H1 (cell line): ENCODE data around the gene RBP3.

ENCODE experiments used
- CTCF ChIP-seq, 3 experiments: IDR thresholded peaks; 1 replicate in 2 of 3; 2 replicates in 1 of 3; pipeline versions ENCODE4 v1.5.1 to v1.6.1; 2011; ENCODE audit warnings: low read length in 3 of 3, mild to moderate bottlenecking in 3 of 3, inconsistent platforms in 2 of 3, low read depth in 1 of 3, moderate library complexity in 1 of 3; ENCODE audit not compliant: insufficient read depth in 1 of 3; ENCODE audit errors: control extremely low read depth in 1 of 3
- ZNF274 ChIP-seq: IDR thresholded peaks from 2 replicates; pipeline ENCODE4 v1.7.0; 2012; ENCODE audit warnings: low read length, borderline replicate concordance; ENCODE audit errors: extremely low read depth

- no peak for TF ChIP-seq CTCF (IDR thresholded peaks at IDR 0.05; ENCODE audit: control extremely low read depth in 1 of 3, insufficient read depth in 1 of 3, low read depth in 1 of 3, low read length in 3 of 3)
- no peak for TF ChIP-seq ZNF274
Observed at GRCh38 chr10:47388879-47389278, 40.7 kb downstream of the RBP3 start.
